ENCODE results near the gene PHKA2. TPM values are rescaled to one million over a fixed set of nuclear protein-coding genes. Genes with fewer than 3 reads are reported as not detected.
A peak's percentile ranks its signal among the peaks of the same experiment; 100 is the strongest.

PHKA2 gene
- total RNA-seq, 4 donors from 2014 or later: 17.4 to 30.0 (median 20.2) TPM

DNA sequence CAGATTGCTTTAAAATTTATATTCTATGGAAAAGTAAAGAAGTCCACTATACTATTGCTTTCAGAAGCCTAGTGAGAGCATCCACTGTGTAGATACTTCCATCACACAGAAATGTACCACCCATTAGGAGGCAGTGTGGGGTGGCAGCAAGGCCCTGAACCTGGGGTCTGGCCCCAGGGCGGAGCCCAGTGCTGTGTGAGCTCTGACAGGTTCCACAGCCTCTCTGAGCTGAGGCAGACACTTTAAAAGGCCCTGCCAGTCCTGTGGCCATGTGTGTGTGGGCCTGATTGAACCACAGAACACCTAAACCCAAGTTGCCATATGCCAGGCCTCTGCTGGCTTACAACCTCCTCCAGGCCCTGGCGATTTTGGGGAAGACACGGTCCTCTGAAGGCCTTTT lies 49.2 kb downstream of the PHKA2 start:
- intact Hi-C loops (cut with DNase I): no loop called here
- Histone ChIP-seq H3K4me3 (replicated peaks in 1 of 3) (no peak overlapping the region), H3K36me3 (no peaks in the 10 kb centered on the region), H3K4me1 (no peaks in the 10 kb centered on the region), H3K27me3 (no peaks in the 10 kb centered on the region), H3K27ac (no peak overlapping the region), H3K9me3 (no peaks in the 10 kb centered on the region)
- WGBS, 2 donors: 68 to 100% methylated on average over 1 to 2 of the region's 3 CpGs
- DNase-seq: no peak
- TF ChIP-seq, protein P1, sequence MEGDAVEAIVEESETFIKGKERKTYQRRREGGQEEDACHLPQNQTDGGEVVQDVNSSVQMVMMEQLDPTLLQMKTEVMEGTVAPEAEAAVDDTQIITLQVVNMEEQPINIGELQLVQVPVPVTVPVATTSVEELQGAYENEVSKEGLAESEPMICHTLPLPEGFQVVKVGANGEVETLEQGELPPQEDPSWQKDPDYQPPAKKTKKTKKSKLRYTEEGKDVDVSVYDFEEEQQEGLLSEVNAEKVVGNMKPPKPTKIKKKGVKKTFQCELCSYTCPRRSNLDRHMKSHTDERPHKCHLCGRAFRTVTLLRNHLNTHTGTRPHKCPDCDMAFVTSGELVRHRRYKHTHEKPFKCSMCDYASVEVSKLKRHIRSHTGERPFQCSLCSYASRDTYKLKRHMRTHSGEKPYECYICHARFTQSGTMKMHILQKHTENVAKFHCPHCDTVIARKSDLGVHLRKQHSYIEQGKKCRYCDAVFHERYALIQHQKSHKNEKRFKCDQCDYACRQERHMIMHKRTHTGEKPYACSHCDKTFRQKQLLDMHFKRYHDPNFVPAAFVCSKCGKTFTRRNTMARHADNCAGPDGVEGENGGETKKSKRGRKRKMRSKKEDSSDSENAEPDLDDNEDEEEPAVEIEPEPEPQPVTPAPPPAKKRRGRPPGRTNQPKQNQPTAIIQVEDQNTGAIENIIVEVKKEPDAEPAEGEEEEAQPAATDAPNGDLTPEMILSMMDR (IDR thresholded peaks at IDR 0.05): no peak

DNA sequence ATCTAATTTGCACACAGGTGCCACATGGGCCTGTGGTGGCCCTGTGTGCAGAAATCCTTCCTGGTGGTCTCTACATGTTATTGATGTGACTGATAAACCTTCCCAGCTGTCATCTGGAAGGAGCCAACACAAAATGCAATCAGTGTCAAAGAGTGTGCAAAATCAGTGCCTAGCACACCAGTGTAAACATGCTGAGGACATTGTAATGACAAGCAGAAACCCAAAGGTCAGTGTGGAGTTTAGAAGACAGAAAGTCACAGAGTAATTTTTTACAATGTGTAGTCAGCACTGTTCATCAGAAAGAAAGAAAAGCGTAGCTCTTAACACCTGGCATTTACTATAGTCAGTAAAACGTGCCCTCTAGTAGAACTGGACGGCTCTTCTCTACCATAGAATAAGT lies 50.3 kb downstream of the PHKA2 start:
- Histone ChIP-seq H3K4me1 (no peaks in the 10 kb centered on the region), H3K36me3 (no peaks in the 10 kb centered on the region), H3K27me3 (no peaks in the 10 kb centered on the region), H3K4me3 (replicated peaks in 1 of 3) (no peak overlapping the region), H3K9me3 (no peaks in the 10 kb centered on the region), H3K27ac (no peak overlapping the region)
- TF ChIP-seq POLR2A (IDR thresholded peaks at IDR 0.05): no peak
- TF ChIP-seq, protein P1 (IDR thresholded peaks at IDR 0.05): no peak
- WGBS, 2 donors: 94% methylated on average over 3 of the region's 3 CpGs
- intact Hi-C loops (cut with DNase I): no loop called here
- DNase-seq: no peak

DNA sequence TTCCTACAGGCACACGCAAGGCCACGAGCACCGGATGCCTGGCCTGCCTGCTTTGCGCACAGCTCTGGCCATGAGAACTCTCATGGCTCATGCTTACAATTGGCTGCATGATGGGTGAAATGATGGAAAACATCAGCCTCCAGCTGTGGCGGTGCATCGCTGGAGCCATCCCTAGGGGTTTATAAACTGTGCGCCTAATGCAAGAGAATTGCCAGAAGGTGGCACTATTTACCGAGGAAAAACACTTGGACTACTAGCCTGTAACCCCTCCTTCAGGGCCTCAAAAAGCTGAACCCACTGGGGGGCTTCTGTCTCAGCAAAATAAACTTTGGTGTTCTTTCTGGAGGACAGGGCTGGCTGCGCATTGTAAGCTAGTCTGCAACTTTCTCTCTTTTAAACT lies 51.9 kb downstream of the PHKA2 start:
- Histone ChIP-seq H3K27ac (no peak overlapping the region), H3K9me3 (no peaks in the 10 kb centered on the region), H3K27me3 (no peaks in the 10 kb centered on the region), H3K36me3 (no peaks in the 10 kb centered on the region), H3K4me3 (replicated peaks in 1 of 3) (no peak overlapping the region), H3K4me1 (no peaks in the 10 kb centered on the region)
- intact Hi-C loops (cut with DNase I): no loop called here
- WGBS, 2 donors: 70 to 90% methylated on average over 4 to 5 of the region's 9 CpGs
- TF ChIP-seq, protein P1 (IDR thresholded peaks at IDR 0.05): peak in 2 of 6 experiments; percentile 12 to 18
- no peak for TF ChIP-seq POLR2A (IDR thresholded peaks at IDR 0.05)
- no peak for DNase-seq

DNA sequence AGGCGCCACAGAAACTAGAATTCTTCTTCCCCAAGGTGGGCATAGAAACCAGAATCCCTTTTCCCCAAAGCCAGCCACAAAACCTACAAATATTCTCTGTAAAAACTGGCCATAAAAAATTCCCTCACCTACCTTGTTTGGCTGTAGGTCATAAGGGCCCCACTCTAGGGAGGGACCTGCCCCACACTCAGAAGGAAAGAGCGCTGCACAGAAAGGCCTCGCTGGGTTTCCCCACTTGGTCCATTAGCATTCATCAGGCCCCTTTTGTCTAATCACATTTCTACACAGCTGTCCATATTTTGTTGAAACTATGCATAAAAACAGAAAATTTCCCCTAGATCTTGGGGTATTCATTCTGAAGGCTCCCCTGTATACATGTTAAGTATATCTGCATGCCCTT lies 54.1 kb downstream of the PHKA2 start:
- no peak overlapping the region for H3K4me3 ChIP-seq (replicated peaks in 1 of 3)
- H3K27ac ChIP-seq: no peak overlapping the region
- TF ChIP-seq POLR2A (IDR thresholded peaks at IDR 0.05): no peak
- intact Hi-C loops (cut with DNase I): no loop called here
- H3K27me3 ChIP-seq: no peaks in the 10 kb centered on the region
- peaks cover 0 to 3% of the 10 kb centered on the region in 2 donors for H3K36me3 ChIP-seq
- no peaks in the 10 kb centered on the region for H3K4me1 ChIP-seq
- no peaks in the 10 kb centered on the region for H3K9me3 ChIP-seq
- DNase-seq: no peak
- WGBS, 2 donors: 96 to 97% methylated on average over 3 of the region's 3 CpGs

DNA sequence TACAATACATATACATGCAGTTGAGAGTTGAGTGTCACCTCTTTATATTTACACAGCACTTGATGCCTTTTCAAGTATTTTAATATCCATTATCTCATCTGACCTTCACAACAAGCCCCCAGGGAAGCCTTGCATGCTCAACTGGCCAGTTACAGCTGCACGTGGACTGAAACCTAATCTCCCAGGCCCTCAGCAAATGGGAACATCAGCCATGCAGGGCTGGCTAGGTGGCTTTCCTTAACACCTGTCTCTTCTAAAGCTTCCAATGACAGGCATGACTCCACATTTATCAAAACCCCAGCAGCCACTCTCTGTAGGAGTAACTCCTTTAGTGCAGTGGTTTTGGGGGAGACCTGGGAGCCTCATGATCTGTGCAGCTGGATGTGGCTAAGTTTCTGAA lies 56.4 kb downstream of the PHKA2 start:
- no peak for TF ChIP-seq POLR2A (IDR thresholded peaks at IDR 0.05)
- TF ChIP-seq, protein P1 (IDR thresholded peaks at IDR 0.05): no peak
- H3K4me1 ChIP-seq: no peaks in the 10 kb centered on the region
- H3K4me3 ChIP-seq (replicated peaks in 1 of 3): no peak overlapping the region
- DNase-seq: no peak
- H3K9me3 ChIP-seq: no peaks in the 10 kb centered on the region
- intact Hi-C loops (cut with DNase I): no loop called here
- WGBS, 2 donors: 86 to 100% methylated on average over 1 of the region's 1 CpG
- H3K27ac ChIP-seq: no peak overlapping the region
- H3K36me3 ChIP-seq: peaks cover 0 to 3% of the 10 kb centered on the region in 2 donors
- no peaks in the 10 kb centered on the region for H3K27me3 ChIP-seq
